Caki2 (cell line): ENCODE results near the gene DUS1L. TPM values are rescaled to one million over a fixed set of nuclear protein-coding genes. Genes with fewer than 3 reads are reported as not detected.

ENCODE experiments used
- DNase-seq: peaks from one replicate; pipeline ENCODE4 v3.0.0-alpha.2; 2015; ENCODE audit warnings: low read depth
- in situ Hi-C: cut with HindIII; loops from 2 replicates; pipeline ENCODE4 v1.10.0; 2016; ENCODE audit warnings: low sequenced_read_pairs, low pct_unique_long_range_greater_than_20kb, mixed read lengths
- total RNA-seq: library from RNA; depleted of rRNA; stranded (reverse); fragments of >200 nt; shearing (Covaris generic); gene quantifications from 2 replicates; pipeline ENCODE4 v1.2.3, GENCODE V29; 2014; ENCODE audit warnings: low replicate concordance; rRNA removed

Gene DUS1L
- 126 and 135 TPM in 2 replicates for total RNA-seq

- peak; percentile 34 for DNase-seq
- in situ Hi-C loops = no loop called here
These were observed at the start of gene DUS1L for GRCh38 chr17:82065638-82066303. DUS1L (minus strand) TSS chr17:82065804; CDS start chr17:82065059, 745 bp downstream.

- DNase-seq = no peak
- in situ Hi-C loops = no loop called here
These were observed 49.3 kb upstream of the DUS1L start for GRCh38 chr17:82114872-82115271.

- in situ Hi-C loops = no loop called here
- DNase-seq = no peak
These were observed 48.8 kb upstream of the DUS1L start for GRCh38 chr17:82114447-82114846.

- in situ Hi-C loops = no loop called here
- no peak for DNase-seq
These were observed 48.3 kb upstream of the DUS1L start for GRCh38 chr17:82113941-82114340.

GRCh38 chr17:82113422-82113821 lies 47.8 kb upstream of the DUS1L start:
- in situ Hi-C loops = no loop called here
- no peak for DNase-seq

- DNase-seq = no peak
- in situ Hi-C loops = no loop called here
These were observed 47.3 kb upstream of the DUS1L start for GRCh38 chr17:82112914-82113311.

- no peak for DNase-seq
- in situ Hi-C loops = no loop called here
These were observed 46.7 kb upstream of the DUS1L start for GRCh38 chr17:82112181-82112913.

- in situ Hi-C loops = no loop called here
- peak; percentile 69 for DNase-seq
These were observed 44.7 kb upstream of the DUS1L start for GRCh38 chr17:82110298-82110697.

- no peak for DNase-seq
- in situ Hi-C loops = no loop called here
These were observed 43.4 kb upstream of the DUS1L start for GRCh38 chr17:82108961-82109475.

GRCh38 chr17:82108496-82108945 lies 42.9 kb upstream of the DUS1L start:
- in situ Hi-C loops = no loop called here
- DNase-seq = no peak

GRCh38 chr17:82108038-82108437 lies 42.4 kb upstream of the DUS1L start:
- in situ Hi-C loops = no loop called here

GRCh38 chr17:82107341-82107860 lies 41.8 kb upstream of the DUS1L start:
- DNase-seq = no peak
- in situ Hi-C loops = no loop called here

More at GRCh38 chr17:82108038-82108437, 42.4 kb upstream of the DUS1L start:
- DNase-seq = no peak

- DNase-seq = no peak
- in situ Hi-C loops = no loop called here
These were observed 41.2 kb upstream of the DUS1L start for GRCh38 chr17:82106688-82107305.

GRCh38 chr17:82105882-82106687 lies 40.5 kb upstream of the DUS1L start:
- DNase-seq = peak; percentile 65
- in situ Hi-C loops = no loop called here

GRCh38 chr17:82105417-82105881 lies 39.8 kb upstream of the DUS1L start:
- DNase-seq = no peak
- in situ Hi-C loops = no loop called here

- in situ Hi-C loops = no loop called here
These were observed 39.3 kb upstream of the DUS1L start for GRCh38 chr17:82104797-82105416.

More at GRCh38 chr17:82104797-82105416, 39.3 kb upstream of the DUS1L start:
- DNase-seq = no peak
